ENCODE data around the gene FAM222A.

The FAM222A gene

DNA sequence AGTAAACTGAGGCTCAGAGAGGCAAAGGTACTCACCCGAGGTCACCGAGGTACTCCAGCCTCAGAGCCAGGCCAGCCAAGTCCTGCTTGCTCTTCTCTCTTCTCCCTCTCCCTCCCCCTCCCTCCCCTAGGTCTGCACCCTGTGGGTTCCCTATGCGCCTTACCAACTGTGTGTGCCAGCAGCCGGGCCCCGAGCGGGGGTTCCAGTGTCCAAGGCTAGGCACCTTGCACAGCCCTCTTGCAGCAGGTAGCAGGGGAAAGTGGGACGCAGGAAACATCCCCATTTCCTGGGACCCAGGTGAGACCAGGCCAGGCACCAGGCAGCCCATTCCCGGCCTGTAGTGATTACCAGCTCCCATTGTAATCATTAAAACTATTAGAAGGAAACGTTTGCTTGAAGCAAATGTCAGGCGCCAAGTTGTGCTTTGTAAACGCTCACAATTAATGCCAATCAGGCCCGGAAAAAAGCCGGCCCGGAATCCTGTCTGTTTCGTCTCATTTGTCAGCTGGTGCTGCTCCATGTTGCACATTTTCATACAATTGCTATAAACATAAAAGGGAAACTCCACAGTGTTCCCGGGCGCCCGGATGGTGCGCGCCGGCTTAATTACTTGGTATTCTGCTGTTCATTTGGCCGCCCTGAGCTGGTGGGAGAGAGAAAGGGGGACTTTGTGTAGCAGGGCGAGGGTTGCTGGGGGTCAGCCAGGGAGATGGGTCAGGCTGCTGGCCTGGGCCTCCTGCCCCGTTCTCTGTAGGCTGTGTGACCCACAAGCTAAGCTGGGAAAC lies 11.9 kb downstream of the FAM222A start:
- Histone ChIP-seq H3K4me1 (peaks cover 60% of the 10 kb centered on the region), H3K9me3 (no peaks in the 10 kb centered on the region), H3K4me3 (ENCODE audit: low read depth, low read length) (no peak overlapping the region), H3K36me3 (peaks cover 94% of the 10 kb centered on the region), H3K27me3 (no peaks in the 10 kb centered on the region)
- peak; percentile 6 for DNase-seq
- TF ChIP-seq, protein P1, sequence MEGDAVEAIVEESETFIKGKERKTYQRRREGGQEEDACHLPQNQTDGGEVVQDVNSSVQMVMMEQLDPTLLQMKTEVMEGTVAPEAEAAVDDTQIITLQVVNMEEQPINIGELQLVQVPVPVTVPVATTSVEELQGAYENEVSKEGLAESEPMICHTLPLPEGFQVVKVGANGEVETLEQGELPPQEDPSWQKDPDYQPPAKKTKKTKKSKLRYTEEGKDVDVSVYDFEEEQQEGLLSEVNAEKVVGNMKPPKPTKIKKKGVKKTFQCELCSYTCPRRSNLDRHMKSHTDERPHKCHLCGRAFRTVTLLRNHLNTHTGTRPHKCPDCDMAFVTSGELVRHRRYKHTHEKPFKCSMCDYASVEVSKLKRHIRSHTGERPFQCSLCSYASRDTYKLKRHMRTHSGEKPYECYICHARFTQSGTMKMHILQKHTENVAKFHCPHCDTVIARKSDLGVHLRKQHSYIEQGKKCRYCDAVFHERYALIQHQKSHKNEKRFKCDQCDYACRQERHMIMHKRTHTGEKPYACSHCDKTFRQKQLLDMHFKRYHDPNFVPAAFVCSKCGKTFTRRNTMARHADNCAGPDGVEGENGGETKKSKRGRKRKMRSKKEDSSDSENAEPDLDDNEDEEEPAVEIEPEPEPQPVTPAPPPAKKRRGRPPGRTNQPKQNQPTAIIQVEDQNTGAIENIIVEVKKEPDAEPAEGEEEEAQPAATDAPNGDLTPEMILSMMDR (IDR thresholded peaks at IDR 0.05; ENCODE audit: low read depth, low read length), result no peak

DNA sequence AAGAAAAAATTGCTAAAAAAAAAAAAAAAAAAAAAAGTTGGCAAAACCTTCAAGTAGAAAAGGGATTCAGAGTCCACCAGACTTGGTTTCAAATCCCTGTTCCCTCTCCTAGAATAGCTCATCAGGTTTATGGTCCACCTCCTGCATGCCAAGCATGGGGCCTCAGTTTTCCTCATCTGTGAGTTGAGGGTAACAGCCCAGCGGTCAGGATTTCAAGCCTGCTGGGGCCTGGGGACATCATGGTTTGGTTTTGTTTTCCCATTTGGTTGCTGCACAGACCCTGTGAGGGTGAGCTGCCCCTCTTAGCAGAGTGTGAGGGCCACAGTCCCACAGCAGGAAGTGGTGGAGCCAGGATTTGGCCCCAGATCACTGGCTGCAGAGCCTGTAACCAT lies 12.5 kb downstream of the FAM222A start:
- TF ChIP-seq, protein P1 (IDR thresholded peaks at IDR 0.05; ENCODE audit: low read depth, low read length), result no peak
- Histone ChIP-seq H3K4me1 (peaks cover 60% of the 10 kb centered on the region), H3K36me3 (peaks cover 94% of the 10 kb centered on the region), H3K27me3 (no peaks in the 10 kb centered on the region), H3K4me3 (ENCODE audit: low read depth, low read length) (no peak overlapping the region), H3K9me3 (no peaks in the 10 kb centered on the region)
- no peak for DNase-seq

DNA sequence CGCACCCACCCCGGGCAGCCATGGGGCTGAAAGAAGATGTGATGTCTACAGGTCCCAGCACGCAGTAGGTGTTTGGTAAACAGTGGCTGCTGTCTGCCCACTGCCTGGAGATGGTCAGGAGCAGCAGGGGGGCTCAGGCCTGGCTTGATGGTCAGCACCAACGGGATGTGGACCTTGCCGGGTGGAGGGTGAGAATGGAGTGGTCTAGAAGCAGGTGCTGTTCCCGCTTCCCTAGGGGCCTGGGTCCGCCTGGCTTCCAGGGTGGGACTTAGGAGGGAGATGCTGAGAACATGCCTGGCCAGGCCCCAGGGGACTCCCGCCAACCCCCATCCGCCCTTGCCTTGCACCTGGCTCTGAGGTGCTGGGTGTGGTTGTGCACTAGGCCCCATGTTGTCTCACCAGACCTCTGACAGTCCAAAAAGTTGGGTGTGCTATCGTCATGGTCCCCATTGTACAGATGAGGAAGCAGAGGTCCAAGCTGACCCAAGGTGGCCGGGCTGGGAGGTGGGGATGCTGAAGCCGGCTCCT lies 12.9 kb downstream of the FAM222A start:
- Histone ChIP-seq H3K27me3 (no peaks in the 10 kb centered on the region), H3K4me1 (peaks cover 61% of the 10 kb centered on the region), H3K4me3 (ENCODE audit: low read depth, low read length) (no peak overlapping the region), H3K9me3 (no peaks in the 10 kb centered on the region), H3K36me3 (peaks cover 94% of the 10 kb centered on the region)
- DNase-seq, result peak; percentile 44
- TF ChIP-seq, protein P1 (IDR thresholded peaks at IDR 0.05; ENCODE audit: low read depth, low read length), result no peak

DNA sequence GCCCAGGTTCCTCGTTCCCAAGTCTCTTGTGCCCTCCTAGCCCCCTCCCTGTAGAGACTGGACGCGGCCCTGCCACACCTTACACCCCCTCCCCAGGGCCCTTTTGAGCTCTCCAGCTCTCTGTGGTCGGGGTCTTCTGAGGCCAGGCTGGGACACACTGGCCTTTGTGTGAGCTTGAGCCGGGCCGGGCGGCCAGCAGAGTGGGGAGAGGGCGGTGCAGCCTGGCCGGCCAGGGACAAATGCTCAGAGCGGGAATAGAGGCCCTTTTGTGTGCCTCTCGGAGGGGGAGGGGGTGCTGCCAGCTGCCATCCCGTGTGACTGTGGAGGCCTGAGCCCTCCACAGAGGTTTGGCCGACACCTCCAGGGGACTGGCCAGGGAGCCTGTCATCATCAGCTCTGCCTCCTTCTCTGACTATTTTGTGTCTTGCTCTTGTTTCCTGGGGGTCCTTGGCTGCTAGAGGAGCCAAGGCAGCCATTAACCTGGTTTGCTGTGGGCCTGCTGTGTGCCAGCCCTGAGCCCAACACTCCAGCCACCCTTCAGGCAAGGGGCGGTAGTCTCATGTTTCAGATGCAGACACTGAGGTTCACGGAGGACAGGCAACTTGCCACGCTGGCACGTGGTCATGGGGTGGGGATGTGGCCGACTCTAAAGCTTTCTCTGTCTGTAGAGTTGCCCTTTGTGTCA lies 13.6 kb downstream of the FAM222A start:
- DNase-seq, result peak; percentile 32
- no peak overlapping the region for H3K4me3 ChIP-seq (ENCODE audit: low read depth, low read length)
- H3K27me3 ChIP-seq, result no peaks in the 10 kb centered on the region
- no peaks in the 10 kb centered on the region for H3K9me3 ChIP-seq
- H3K36me3 ChIP-seq, result peaks cover 93% of the 10 kb centered on the region
- H3K4me1 ChIP-seq, result peaks cover 61% of the 10 kb centered on the region
- TF ChIP-seq, protein P1 (IDR thresholded peaks at IDR 0.05; ENCODE audit: low read depth, low read length), result no peak

GRCh38 chr12:109727746-109728726 lies 14.4 kb downstream of the FAM222A start:
- Histone ChIP-seq H3K4me3 (ENCODE audit: low read depth, low read length) (no peak overlapping the region), H3K36me3 (peaks cover 95% of the 10 kb centered on the region), H3K9me3 (no peaks in the 10 kb centered on the region), H3K27me3 (no peaks in the 10 kb centered on the region), H3K4me1 (peaks cover 66% of the 10 kb centered on the region)
- TF ChIP-seq, protein P1 (IDR thresholded peaks at IDR 0.05; ENCODE audit: low read depth, low read length), result no peak
- peak; percentile 8 for DNase-seq
